GM23248 (cell line): ENCODE measurements around the gene KLHL3. TPM values are rescaled to one million over a fixed set of nuclear protein-coding genes. Genes with fewer than 3 reads are reported as not detected.

ENCODE experiments used
- DNase-seq: peaks from one replicate; pipeline ENCODE4 v3.0.0-alpha.2; 2015
- H2AFZ ChIP-seq: fragments of 200-600 bp; sonication (generic); 2 replicates; pipeline ENCODE4 v1.6.1; 2016; ENCODE audit warnings: antibody characterized with exemption
- H3F3A ChIP-seq: fragments of 200-600 bp; sonication (generic); 2 replicates; pipeline ENCODE4 v1.6.1; 2016; ENCODE audit warnings: mild to moderate bottlenecking, antibody characterized with exemption, mixed run types; ENCODE audit not compliant: insufficient read depth
- H3K27ac ChIP-seq: fragments of 200-600 bp; sonication (generic); 2 replicates; pipeline ENCODE4 v1.5.1; 2016; ENCODE audit warnings: mild to moderate bottlenecking
- H3K27me3 ChIP-seq: fragments of 200-600 bp; sonication (generic); replicated peaks from 2 replicates; pipeline ENCODE4 v1.6.1; 2016; ENCODE audit warnings: mild to moderate bottlenecking; ENCODE audit not compliant: insufficient read depth
- H3K36me3 ChIP-seq: fragments of 200-600 bp; sonication (generic); 2 replicates; pipeline ENCODE4 v1.6.1; 2016; ENCODE audit warnings: low read depth, mild to moderate bottlenecking
- H3K4me1 ChIP-seq: fragments of 200-600 bp; sonication (generic); 2 replicates; pipeline ENCODE4 v1.6.1; 2016; ENCODE audit warnings: mild to moderate bottlenecking; ENCODE audit not compliant: insufficient read depth
- H3K4me2 ChIP-seq: fragments of 200-600 bp; sonication (generic); one replicate; pipeline ENCODE4 v1.6.1; 2016; ENCODE audit warnings: mild to moderate bottlenecking; ENCODE audit not compliant: unreplicated experiment
- H3K4me3 ChIP-seq: fragments of 200-600 bp; sonication (generic); 2 replicates; pipeline ENCODE4 v1.5.1; 2016; ENCODE audit warnings: mild to moderate bottlenecking
- H3K79me2 ChIP-seq: fragments of 200-600 bp; sonication (generic); 2 replicates; pipeline ENCODE4 v1.6.1; 2016; ENCODE audit warnings: mild to moderate bottlenecking; ENCODE audit not compliant: insufficient read depth
- H3K9ac ChIP-seq: fragments of 200-600 bp; sonication (generic); 2 replicates; pipeline ENCODE4 v1.6.1; 2016; ENCODE audit warnings: mild to moderate bottlenecking
- H3K9me2 ChIP-seq: fragments of 200-600 bp; sonication (generic); 2 replicates; pipeline ENCODE4 v1.6.1; 2016; ENCODE audit warnings: mixed run types, mild to moderate bottlenecking, moderate library complexity; ENCODE audit not compliant: insufficient read depth
- H3K9me3 ChIP-seq: fragments of 200-600 bp; sonication (generic); one replicate; pipeline ENCODE4 v1.6.1; 2017; ENCODE audit warnings: low read depth
- H4K20me1 ChIP-seq: fragments of 200-600 bp; sonication (generic); 2 replicates; pipeline ENCODE4 v1.6.0; 2016; ENCODE audit not compliant: insufficient read depth
- EZH2 ChIP-seq: fragments of 200-600 bp; sonication (generic); IDR thresholded peaks from 2 replicates; pipeline ENCODE4 v1.6.1; 2018; ENCODE audit warnings: antibody characterized with exemption, mild to moderate bottlenecking; ENCODE audit not compliant: insufficient read depth, poor library complexity, severe bottlenecking
- EZH2phosphoT487 ChIP-seq: fragments of 200-600 bp; sonication (generic); IDR thresholded peaks from 2 replicates; pipeline ENCODE4 v1.6.1; 2018; ENCODE audit warnings: antibody characterized with exemption, moderate library complexity, mild to moderate bottlenecking, low read depth; ENCODE audit not compliant: insufficient read depth
- WGBS, 2 experiments: methylation state at CpG; one replicate each; pipeline ENCODE4 v1.1.6; 2015 to 2017; ENCODE audit warnings: low lambda C conversion rate in 2 of 2, low coverage in 1 of 2; ENCODE audit errors: missing lambda C conversion rate in 2 of 2; 5-methylcytosine and 5-hydroxymethylcytosine counted together
- in situ Hi-C: fragments of 300-500 bp; cut with MboI; formaldehyde crosslinking; loops from 2 replicates; pipeline ENCODE4 v1.15.0; 2020
- polyA plus RNA-seq: library from polyadenylated mRNA; unstranded; fragments of >200 nt; fragmentation: Nextera tagmentation; extraction: Ambion mirVana; gene quantifications from 2 replicates; pipeline ENCODE4 v1.2.1, GENCODE V29; 2016
- total RNA-seq: library from RNA; depleted of rRNA; stranded (reverse); fragments of >200 nt; shearing (Covaris generic); gene quantifications from 2 replicates; pipeline ENCODE4 v1.2.3, GENCODE V29; 2014

Gene KLHL3
- total and polyA plus RNA-seq, 2 experiments from 2014 or later = 1.1 to 1.3 TPM

- no peak for TF ChIP-seq EZH2
- no peak for TF ChIP-seq EZH2phosphoT487
- in situ Hi-C loops = no loop called here
- no peaks in the 10 kb centered on the region for H3K4me1 ChIP-seq
- no peak overlapping the region for H3K27ac ChIP-seq
- H4K20me1 ChIP-seq = no peaks in the 10 kb centered on the region
- H3K79me2 ChIP-seq = no peaks in the 10 kb centered on the region
- no peak overlapping the region for H2AFZ ChIP-seq
- H3K36me3 ChIP-seq = no peaks in the 10 kb centered on the region
- 96 to 99% methylated on average over 3 of the region's 3 CpGs for WGBS, 2 experiments
- H3K9me3 ChIP-seq = no peaks in the 10 kb centered on the region
- no peaks in the 10 kb centered on the region for H3F3A ChIP-seq
- H3K4me2 ChIP-seq = no peak overlapping the region
- H3K9me2 ChIP-seq = no peaks in the 10 kb centered on the region
- H3K4me3 ChIP-seq = no peak overlapping the region
- H3K9ac ChIP-seq = no peak overlapping the region
- no peak for DNase-seq
- H3K27me3 ChIP-seq = no peaks in the 10 kb centered on the region
These were observed 51.1 kb downstream of the KLHL3 start for GRCh38 chr5:137684761-137685160.

GRCh38 chr5:137681191-137681590 is 54.7 kb downstream of the KLHL3 start:
- H3K4me2 ChIP-seq = no peak overlapping the region

GRCh38 chr5:137679910-137680309 is 56.0 kb downstream of the KLHL3 start:
- no peak overlapping the region for H3K4me2 ChIP-seq
- H3K9me2 ChIP-seq = no peaks in the 10 kb centered on the region
- H3K4me3 ChIP-seq = no peak overlapping the region
- H3K27ac ChIP-seq = no peak overlapping the region
- TF ChIP-seq EZH2phosphoT487 = no peak
- no peak for TF ChIP-seq EZH2
- no peaks in the 10 kb centered on the region for H3K9me3 ChIP-seq
- no peak overlapping the region for H3K9ac ChIP-seq
- in situ Hi-C loops = no loop called here
- no peak overlapping the region for H2AFZ ChIP-seq
- no peaks in the 10 kb centered on the region for H4K20me1 ChIP-seq
- H3F3A ChIP-seq = no peaks in the 10 kb centered on the region
- no peaks in the 10 kb centered on the region for H3K79me2 ChIP-seq
- no peaks in the 10 kb centered on the region for H3K4me1 ChIP-seq
- 54 to 67% methylated on average over 1 of the region's 1 CpG for WGBS, 2 experiments
- no peaks in the 10 kb centered on the region for H3K27me3 ChIP-seq
- no peaks in the 10 kb centered on the region for H3K36me3 ChIP-seq
- DNase-seq = no peak

More at GRCh38 chr5:137681191-137681590, 54.7 kb downstream of the KLHL3 start:
- Histone ChIP-seq H3K9me2 (no peaks in the 10 kb centered on the region), H3K4me1 (no peaks in the 10 kb centered on the region), H3K9ac (no peak overlapping the region), H3K9me3 (no peaks in the 10 kb centered on the region), H2AFZ (no peak overlapping the region), H3K27me3 (no peaks in the 10 kb centered on the region), H3K4me3 (no peak overlapping the region), H4K20me1 (no peaks in the 10 kb centered on the region), H3K79me2 (no peaks in the 10 kb centered on the region), H3K27ac (no peak overlapping the region), H3K36me3 (no peaks in the 10 kb centered on the region), H3F3A (no peaks in the 10 kb centered on the region)
- in situ Hi-C loops = no loop called here
- TF ChIP-seq EZH2phosphoT487 (no peak), EZH2 (no peak)
- DNase-seq = no peak
- 89 to 96% methylated on average over 1 of the region's 1 CpG for WGBS, 2 experiments

- Histone ChIP-seq H2AFZ (no peak overlapping the region), H3K9me3 (no peaks in the 10 kb centered on the region), H3F3A (no peaks in the 10 kb centered on the region), H3K79me2 (no peaks in the 10 kb centered on the region), H3K9me2 (no peaks in the 10 kb centered on the region), H3K27ac (no peak overlapping the region), H4K20me1 (no peaks in the 10 kb centered on the region), H3K4me3 (no peak overlapping the region), H3K9ac (no peak overlapping the region), H3K27me3 (no peaks in the 10 kb centered on the region), H3K36me3 (no peaks in the 10 kb centered on the region), H3K4me1 (no peaks in the 10 kb centered on the region), H3K4me2 (no peak overlapping the region)
- in situ Hi-C loops = no loop called here
- WGBS, 2 experiments = 59 to 78% methylated on average over 4 of the region's 4 CpGs
- TF ChIP-seq EZH2 = no peak
- no peak for TF ChIP-seq EZH2phosphoT487
- no peak for DNase-seq
These were observed 56.7 kb downstream of the KLHL3 start for GRCh38 chr5:137679195-137679594.

- H3F3A ChIP-seq = no peaks in the 10 kb centered on the region
- no peak for DNase-seq
- no peak overlapping the region for H2AFZ ChIP-seq
- in situ Hi-C loops = no loop called here
- H3K27me3 ChIP-seq = no peaks in the 10 kb centered on the region
- TF ChIP-seq EZH2 (no peak), EZH2phosphoT487 (no peak)
- no peak overlapping the region for H3K9ac ChIP-seq
- H3K4me3 ChIP-seq = no peak overlapping the region
- no peaks in the 10 kb centered on the region for H3K9me2 ChIP-seq
- no peaks in the 10 kb centered on the region for H3K79me2 ChIP-seq
- H3K36me3 ChIP-seq = no peaks in the 10 kb centered on the region
- no peaks in the 10 kb centered on the region for H3K9me3 ChIP-seq
- H4K20me1 ChIP-seq = no peaks in the 10 kb centered on the region
- no peaks in the 10 kb centered on the region for H3K4me1 ChIP-seq
- H3K4me2 ChIP-seq = no peak overlapping the region
- no peak overlapping the region for H3K27ac ChIP-seq
- WGBS, 2 experiments = 86 to 89% methylated on average over 3 of the region's 3 CpGs
These were observed 63.0 kb downstream of the KLHL3 start for GRCh38 chr5:137672881-137673280.
